Prostate gland (tissue), 2 donors: Measurements from ENCODE around the gene CHN1.

Source experiments
- CTCF ChIP-seq, 4 experiments: fragments of 200-600 bp in 2 of 4; fragments of 450-650 bp in 2 of 4; sonication (generic) in 2 of 4; IDR thresholded peaks; 1 replicate in 3 of 4; 2 replicates in 1 of 4; pipeline ENCODE4 v1.5.1; 2016 to 2019; ENCODE audit warnings: antibody characterized with exemption in 4 of 4, mild to moderate bottlenecking in 2 of 4, moderate library complexity in 2 of 4
- POLR2A ChIP-seq: fragments of 450-650 bp; IDR thresholded peaks from one replicate; pipeline ENCODE4 v1.6.1; 2016; ENCODE audit warnings: antibody characterized with exemption, mild to moderate bottlenecking

GRCh38 chr2:174881678-174882077, 123.5 kb downstream of the CHN1 start:
- TF ChIP-seq POLR2A (no peak), CTCF (IDR thresholded peaks at IDR 0.05) (no peak)
